SH-SY5Y (cell line): ENCODE measurements around the gene DOK4.

Experiments used
- GATA2 ChIP-seq: IDR thresholded peaks from 2 replicates; pipeline ENCODE4 v1.6.1; 2011; ENCODE audit warnings: mild to moderate bottlenecking, low read depth, low read length
- GATA3 ChIP-seq: IDR thresholded peaks from 2 replicates; pipeline ENCODE4 v1.6.1; 2011; ENCODE audit warnings: low read depth, mild to moderate bottlenecking, low read length, moderate library complexity

DNA sequence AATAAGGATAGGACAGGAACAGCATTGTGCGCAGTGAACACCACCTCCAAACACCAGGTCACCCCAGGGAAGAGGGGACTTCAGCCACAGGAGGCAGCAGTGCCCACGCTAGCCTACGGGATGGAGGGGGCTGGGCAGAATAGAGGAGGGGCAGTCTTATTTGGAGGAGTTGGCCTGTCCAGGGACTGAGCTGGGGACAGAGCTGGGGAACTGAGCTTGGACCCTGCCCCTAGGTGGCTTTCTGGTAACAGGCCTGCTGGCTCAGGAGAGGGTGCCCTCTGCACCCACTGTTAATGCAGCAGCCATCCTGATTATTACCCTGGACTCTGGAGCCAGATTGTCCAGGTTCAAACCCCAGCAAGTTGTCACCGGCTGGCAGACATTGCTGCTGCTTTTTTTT, 40.7 kb upstream of the DOK4 start:
- TF ChIP-seq GATA2, result no peak
- no peak for TF ChIP-seq GATA3
